NCI-H460 (cell line): ENCODE data around the gene RUNX2. TPM values are rescaled to one million over a fixed set of nuclear protein-coding genes. Genes with fewer than 3 reads are reported as not detected.
A peak's percentile ranks its signal among the peaks of the same experiment; 100 is the strongest.

Experiments
- DNase-seq: peaks from one replicate; pipeline ENCODE4 v3.0.0-alpha.2; 2016; ENCODE audit warnings: low read depth; ENCODE audit errors: extremely low read depth
- total RNA-seq: library from RNA; depleted of rRNA; stranded (reverse); fragments of >200 nt; shearing (Covaris generic); gene quantifications from 2 replicates; pipeline ENCODE4 v1.2.3, GENCODE V29; 2014

The RUNX2 gene
- total RNA-seq, 1 experiment from 2014 or later, result 0.10 TPM

DNA sequence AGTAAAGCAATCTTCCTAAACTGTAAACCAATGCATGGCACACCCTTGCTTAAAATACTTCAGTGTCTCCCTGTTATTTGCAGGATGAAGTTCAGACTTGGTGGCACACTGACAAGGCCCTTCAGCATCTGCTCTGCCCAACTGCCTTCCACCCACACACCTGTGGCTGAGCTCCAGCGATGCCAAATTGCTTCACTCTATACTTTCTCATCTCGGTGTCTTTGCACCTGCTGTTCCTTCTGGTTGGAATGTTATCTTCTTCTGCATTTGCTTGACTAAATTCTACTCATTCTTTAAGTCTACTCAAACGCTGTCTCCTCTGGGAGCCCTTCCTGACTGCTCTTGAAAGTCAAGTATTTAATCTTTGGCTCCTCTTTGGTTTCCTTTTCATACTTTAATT is 149.7 kb downstream of the RUNX2 start:
- DNase-seq, result no peak

DNA sequence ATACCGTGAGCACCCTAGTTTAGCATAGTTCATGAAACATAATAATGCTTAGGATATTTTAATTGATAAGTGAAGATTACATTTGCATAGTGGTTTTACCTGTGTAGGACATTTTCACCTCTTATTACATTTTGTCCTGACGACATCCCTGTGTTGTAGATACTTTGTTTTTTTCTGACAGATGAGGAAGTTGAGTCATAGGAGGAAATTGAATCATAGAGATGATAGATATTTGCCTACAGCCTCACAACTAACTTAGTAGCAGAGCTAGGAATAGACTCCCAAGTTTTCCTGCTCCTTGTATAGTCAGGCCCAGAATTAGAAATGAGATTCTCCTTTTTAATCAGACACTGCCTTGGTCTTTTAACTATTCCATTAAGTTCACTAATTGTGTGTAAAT is 150.1 kb downstream of the RUNX2 start:
- DNase-seq, result no peak

- DNase-seq, result no peak
These were observed 152.0 kb downstream of the RUNX2 start for GRCh38 chr6:45479834-45480751.

- DNase-seq, result no peak
These were observed 152.8 kb downstream of the RUNX2 start for GRCh38 chr6:45480752-45481415.

DNA sequence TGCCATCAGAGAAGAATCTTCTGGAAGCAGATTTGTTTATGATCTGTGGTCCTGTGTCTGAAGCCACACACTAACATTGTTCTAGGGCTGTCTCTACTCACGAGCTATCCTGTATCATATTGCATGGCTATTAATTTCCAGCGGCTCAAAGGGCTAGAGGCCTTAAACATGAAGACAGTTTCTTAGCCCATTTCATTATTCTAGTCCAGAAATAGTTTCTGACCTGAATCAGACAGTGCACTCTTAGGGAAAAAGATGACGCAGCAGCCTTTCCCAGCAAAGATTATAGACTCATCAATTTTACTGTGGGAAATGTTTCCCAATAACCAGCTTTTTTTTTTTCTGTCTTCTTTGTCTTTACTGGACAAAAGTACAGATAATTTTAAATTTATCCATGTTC is 154.9 kb downstream of the RUNX2 start:
- DNase-seq, result no peak

DNA sequence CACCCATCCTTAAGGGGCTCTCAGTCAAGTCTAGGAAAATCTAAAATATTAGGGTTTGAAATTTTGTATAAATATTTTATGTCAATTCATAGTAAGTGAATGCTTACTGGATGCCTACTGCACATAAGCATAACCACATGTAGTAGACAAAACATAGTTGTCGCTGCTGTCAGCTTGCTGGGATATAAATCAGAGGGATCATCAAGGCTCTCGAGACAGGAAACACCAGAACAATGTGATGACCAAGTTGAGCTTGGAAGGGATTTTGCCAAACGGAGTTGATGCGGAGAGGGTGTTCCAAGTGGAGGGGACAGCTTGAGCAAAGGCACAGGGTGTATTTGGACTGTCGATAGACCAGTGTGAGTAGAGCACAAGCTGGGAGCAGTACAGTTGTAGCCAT is 155.4 kb downstream of the RUNX2 start:
- no peak for DNase-seq

GRCh38 chr6:45486736-45487135 is 158.6 kb downstream of the RUNX2 start:
- DNase-seq, result no peak

- DNase-seq, result no peak
These were observed 159.5 kb downstream of the RUNX2 start for GRCh38 chr6:45487645-45488044.

DNA sequence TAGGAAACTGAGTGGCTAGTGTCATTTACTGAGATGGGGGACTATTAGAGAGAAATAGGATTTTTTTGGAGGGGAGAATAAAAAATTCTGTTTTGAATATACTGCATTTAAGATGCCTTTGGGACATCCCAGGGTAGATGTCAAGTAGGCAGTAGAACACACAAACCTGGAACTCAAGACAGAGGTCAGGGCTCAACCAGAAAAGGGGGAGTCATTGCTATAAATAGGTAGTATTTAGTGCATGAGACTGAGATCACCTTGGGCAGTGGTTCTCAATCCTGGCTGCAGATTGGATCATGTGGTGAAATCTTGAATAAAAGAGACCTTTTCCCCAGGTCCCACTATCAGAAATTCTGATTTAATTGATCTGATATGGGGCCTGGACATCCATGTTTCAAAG is 160.1 kb downstream of the RUNX2 start:
- DNase-seq, result no peak

DNA sequence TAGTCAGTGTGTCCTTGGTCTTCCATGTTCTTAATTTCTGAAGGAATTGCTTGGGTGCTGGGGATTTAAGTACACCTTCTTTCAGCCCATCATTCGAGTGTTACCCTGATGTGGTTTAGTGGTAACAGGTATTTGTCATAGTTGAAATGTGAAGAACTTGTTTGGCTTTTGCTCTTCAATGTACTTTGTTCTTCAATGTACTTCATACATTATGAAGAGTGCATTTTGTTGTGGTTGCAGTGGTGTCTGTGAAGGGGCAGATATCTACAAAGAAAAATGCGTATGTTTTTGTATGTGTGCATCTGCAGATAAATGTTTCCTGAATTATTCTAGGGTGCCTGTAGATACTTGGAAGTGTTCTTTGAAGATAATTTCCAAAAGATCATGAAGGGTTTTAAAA is 160.8 kb downstream of the RUNX2 start:
- DNase-seq, result no peak

DNA sequence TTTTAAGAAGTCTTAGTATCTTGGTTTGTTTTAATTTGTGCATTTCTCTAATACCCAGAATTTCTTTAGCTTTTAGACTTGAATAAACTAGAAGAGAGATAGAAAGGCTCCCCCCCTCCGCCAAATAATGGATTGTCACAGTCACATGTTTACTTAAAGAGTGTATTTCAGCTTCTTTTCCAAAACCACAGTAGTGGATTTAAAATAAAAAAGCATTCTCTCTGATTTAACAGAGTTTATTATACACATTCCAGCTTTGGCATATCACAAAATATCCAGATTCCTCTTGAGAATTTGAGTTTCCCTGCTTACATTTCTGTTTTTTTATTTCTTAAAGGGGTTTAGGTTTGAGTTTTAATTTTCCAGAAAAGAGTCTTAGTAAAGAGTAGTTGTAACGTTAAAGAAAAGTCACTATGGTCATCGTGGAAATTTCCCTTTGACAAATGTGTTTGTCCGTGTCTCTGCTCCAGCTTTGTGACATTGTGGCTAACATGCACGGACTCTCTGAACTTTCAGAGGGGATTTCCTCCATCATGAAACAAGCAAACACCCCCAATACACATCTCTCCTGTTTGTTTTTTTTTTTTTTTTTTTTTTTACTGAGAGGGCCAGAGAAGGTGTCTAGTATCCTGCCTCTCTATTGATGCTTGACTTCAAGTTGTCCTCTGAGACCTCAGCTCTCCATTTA is 163.1 kb downstream of the RUNX2 start:
- DNase-seq, result no peak

- no peak for DNase-seq
These were observed 163.7 kb downstream of the RUNX2 start for GRCh38 chr6:45491874-45492273.

DNA sequence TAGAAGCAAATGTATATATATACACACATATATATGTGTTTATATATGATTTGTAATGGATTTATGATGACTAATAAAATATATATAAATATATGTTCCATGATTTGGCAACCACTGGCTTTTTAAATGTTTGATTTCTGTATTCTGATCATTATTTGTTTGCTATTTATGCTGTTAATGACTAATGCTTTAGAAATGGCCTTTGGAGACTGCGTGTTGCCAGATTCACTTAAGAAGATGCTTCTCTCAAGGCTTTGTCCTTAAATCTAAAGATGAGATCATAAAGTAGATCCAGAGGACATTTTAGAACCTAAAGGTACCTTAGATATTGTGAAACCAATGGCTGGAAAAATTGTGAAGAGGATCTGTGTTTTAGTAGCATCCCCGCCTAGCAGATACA is 165.6 kb downstream of the RUNX2 start:
- no peak for DNase-seq

GRCh38 chr6:45494416-45495135 is 166.4 kb downstream of the RUNX2 start:
- DNase-seq, result no peak

DNA sequence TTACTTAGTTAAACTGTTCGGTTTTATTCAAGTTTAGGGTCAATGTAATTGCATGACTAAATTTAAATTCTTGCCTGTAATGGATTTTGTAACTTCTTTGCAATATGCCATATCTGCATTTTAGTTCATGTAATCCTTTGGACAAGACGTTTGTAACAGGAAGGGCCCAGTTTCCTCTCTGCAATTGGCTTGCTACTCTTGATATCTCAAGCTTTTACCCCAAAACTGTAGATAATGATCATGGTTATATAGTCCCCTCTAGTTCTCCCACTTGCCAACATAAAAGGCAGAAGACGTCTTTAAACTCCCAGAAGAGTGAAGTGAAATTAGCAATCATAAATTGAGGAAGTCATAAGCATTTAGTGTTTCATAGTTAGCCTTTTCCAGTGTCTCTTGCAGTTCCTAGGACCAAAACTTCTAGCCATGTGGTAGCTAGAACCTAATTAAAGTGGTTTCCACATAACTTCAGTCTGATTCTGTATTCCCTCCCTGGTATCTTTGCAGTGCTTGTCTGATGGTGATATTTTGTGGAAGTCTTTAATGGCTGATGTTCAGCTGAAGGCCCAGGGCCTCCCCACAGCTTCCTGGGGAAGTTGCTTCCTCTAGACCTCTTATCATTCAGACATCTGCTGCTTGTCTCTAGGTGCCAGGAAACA is 167.4 kb downstream of the RUNX2 start:
- DNase-seq, result no peak

DNA sequence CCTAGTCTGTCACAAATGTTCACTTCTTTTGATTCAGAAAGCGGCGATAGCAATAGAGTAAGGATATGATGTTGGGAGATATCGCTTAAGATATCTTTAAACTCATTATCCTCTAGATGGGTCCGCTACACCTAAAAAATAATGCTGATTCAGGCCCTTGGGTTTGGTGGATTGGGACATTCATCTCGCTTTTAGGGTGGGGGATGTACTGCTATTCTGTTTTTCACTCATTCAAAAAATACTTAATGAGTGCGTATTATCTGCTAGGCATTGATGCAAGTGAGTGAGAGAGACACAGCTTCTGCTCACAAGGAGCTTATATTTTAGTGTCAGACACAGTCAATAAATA is 167.9 kb downstream of the RUNX2 start:
- DNase-seq, result no peak

DNA sequence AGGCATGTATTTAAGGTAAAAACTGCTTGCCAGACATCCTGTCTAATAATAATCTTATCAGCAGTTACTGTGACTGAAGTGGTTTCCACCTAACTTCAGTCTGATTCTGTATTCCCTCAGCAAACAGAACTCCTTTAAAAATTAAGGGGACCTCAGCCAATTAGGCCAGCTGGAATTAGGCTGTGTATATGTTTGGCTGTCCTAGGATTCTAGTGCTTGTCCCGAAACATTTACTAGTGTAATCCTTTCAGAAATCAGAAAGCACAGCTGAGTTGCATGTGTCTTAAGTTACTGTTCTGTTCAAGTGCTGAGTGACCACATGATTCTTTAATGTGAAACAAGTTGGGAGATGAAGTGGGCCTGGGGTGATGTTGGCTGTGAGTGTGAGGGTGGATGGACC is 170.5 kb downstream of the RUNX2 start:
- DNase-seq, result no peak

GRCh38 chr6:45500924-45501816 is 173.0 kb downstream of the RUNX2 start:
- DNase-seq, result peak; percentile 8

DNA sequence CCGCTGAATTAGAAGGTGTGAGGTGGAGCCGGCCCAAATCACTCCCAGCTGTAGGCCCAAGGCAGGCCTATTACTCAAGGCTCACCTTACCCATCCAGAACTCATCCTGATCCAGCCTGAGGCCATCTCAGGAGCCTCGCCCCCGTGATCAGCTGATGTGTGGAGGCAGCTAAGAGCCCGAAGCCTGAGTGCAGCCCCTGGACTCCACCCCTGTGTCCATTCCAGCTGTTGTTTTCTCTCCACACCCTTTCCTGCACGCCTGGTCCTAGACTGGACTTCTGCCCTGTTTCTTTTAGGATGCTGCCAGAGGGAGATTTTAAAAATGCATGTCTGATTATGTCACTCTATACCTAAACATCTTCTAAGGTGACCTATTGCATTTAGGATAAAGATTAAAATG is 174.3 kb downstream of the RUNX2 start:
- no peak for DNase-seq
